ENCODE results near the gene CYP2F1.
"Not testable (repeated sequence)": the region's sequence is repeated elsewhere in the genome, so short reads cannot be mapped to it uniquely, and the experiment has no call there.

The CYP2F1 gene

DNA sequence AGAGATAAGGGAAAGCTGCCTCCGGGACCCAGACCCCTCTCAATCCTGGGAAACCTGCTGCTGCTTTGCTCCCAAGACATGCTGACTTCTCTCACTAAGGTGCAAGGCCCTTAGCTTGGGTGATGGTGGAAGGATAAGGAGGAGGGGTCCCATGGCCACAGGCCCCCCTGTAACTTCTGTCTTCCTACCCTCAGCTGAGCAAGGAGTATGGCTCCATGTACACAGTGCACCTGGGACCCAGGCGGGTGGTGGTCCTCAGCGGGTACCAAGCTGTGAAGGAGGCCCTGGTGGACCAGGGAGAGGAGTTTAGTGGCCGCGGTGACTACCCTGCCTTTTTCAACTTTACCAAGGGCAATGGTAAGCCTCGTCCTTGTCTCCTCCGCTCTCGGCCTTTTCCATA lies 2.0 kb downstream of the CYP2F1 start:
- H3K27ac ChIP-seq (ENCODE audit: low read depth, low read length), result no peak overlapping the region
- no CpG with 5 or more reads among the region's 8 CpGs for WGBS (ENCODE audit: extremely low coverage, insufficient coverage, insufficient read length)
- H3K9ac ChIP-seq (ENCODE audit: low read length), result no peak overlapping the region
- H4K8ac ChIP-seq (ENCODE audit: low read depth, low read length), result no peak overlapping the region
- DNase-seq, result no peak
- H3K23ac ChIP-seq (ENCODE audit: low read length), result no peak overlapping the region
- H3K4me2 ChIP-seq (ENCODE audit: low read length), result no peak overlapping the region
- no peak overlapping the region for H2AFZ ChIP-seq (ENCODE audit: insufficient read depth, low read length, poor library complexity)
- no peaks in the 10 kb centered on the region for H3K79me2 ChIP-seq (ENCODE audit: control insufficient read depth, insufficient read depth, low read length, poor library complexity)
- no peak overlapping the region for H3K4me3 ChIP-seq (ENCODE audit: low read depth, low read length)
- H3K4me1 ChIP-seq (ENCODE audit: control insufficient read depth in 1 of 2, insufficient read depth in 2 of 2, low read length in 2 of 2), result no peaks in the 10 kb centered on the region
- no peak overlapping the region for H4K91ac ChIP-seq (ENCODE audit: low read depth, low read length)
- no peak overlapping the region for H2BK5ac ChIP-seq (ENCODE audit: low read depth, low read length, poor library complexity)
- H3K36me3 ChIP-seq (ENCODE audit: control insufficient read depth in 1 of 2, insufficient read depth in 2 of 2, low read length in 2 of 2), result no peaks in the 10 kb centered on the region
- no peak overlapping the region for H3K14ac ChIP-seq (ENCODE audit: low read length)
- H3K9me3 ChIP-seq (ENCODE audit: insufficient read depth, low read depth, low read length), result peaks cover 6% of the 10 kb centered on the region
- no peak overlapping the region for H3K18ac ChIP-seq (ENCODE audit: low read length)
- no peak overlapping the region for H4K12ac ChIP-seq (ENCODE audit: low read depth, low read length)
- H3K4ac ChIP-seq (ENCODE audit: low read depth, low read length), result no peak overlapping the region
- H2BK120ac ChIP-seq (ENCODE audit: insufficient read depth, low read length, poor library complexity), result no peak overlapping the region
- no peaks in the 10 kb centered on the region for H3K27me3 ChIP-seq (ENCODE audit: insufficient read depth, low read length)
- no peak overlapping the region for H2AK5ac ChIP-seq (ENCODE audit: low read length)
- no peak overlapping the region for H2BK12ac ChIP-seq (ENCODE audit: low read length)
- no peaks in the 10 kb centered on the region for H3K79me1 ChIP-seq (ENCODE audit: low read length)

DNA sequence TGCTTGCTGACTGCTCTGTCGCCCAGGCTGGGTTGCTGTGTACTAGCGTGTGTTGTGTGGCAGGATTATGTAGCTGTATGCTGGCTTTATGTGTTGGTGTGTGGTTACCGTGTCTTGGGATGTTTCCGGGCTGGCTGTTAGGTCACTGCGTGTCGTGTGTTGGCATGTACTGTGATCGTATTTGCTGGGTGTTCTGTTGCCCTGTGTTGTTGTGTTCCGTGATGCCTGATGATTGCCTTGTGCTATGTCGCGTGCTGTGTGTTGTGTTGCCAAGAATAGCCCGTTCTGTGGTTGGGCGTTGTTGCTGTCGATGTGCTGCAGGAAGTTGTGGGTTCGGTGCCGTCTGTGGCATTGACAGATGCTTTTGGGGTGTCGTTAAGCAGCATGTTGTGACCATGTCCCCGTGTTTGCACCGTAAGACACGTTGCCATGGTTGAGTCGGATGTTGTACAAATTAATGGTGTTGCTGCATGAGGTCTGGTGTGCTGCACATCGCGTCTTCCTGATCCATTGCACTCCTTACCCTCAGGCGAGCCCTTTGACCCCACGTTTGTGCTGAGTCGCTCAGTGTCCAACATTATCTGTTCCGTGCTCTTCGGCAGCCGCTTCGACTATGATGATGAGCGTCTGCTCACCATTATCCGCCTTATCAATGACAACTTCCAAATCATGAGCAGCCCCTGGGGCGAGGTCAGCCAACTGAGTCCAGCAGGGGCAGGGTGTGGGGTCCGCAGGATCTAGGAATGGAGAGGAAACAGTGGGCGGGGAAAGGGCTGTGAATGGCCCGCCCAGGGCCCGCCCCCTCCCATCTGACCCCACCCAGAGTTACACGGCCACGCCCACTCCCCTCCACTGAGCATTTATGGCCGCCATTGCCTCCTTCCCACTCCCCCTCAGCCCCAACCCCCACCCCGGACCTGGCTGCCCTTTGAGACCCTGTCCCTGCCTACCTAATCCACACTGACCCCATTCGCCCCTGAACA lies 7.0 kb downstream of the CYP2F1 start:
- not testable (repeated sequence) for H3K4me1 ChIP-seq (ENCODE audit: control insufficient read depth in 1 of 2, insufficient read depth in 2 of 2, low read length in 2 of 2); H3K9ac ChIP-seq (ENCODE audit: low read length); DNase-seq; H3K27me3 ChIP-seq (ENCODE audit: insufficient read depth, low read length); H2AK5ac ChIP-seq (ENCODE audit: low read length); H4K91ac ChIP-seq (ENCODE audit: low read depth, low read length); H3K14ac ChIP-seq (ENCODE audit: low read length); H3K4ac ChIP-seq (ENCODE audit: low read depth, low read length); H3K4me2 ChIP-seq (ENCODE audit: low read length); H3K79me1 ChIP-seq (ENCODE audit: low read length); H2BK12ac ChIP-seq (ENCODE audit: low read length); H3K79me2 ChIP-seq (ENCODE audit: control insufficient read depth, insufficient read depth, low read length, poor library complexity); H4K12ac ChIP-seq (ENCODE audit: low read depth, low read length); H2BK120ac ChIP-seq (ENCODE audit: insufficient read depth, low read length, poor library complexity); H3K27ac ChIP-seq (ENCODE audit: low read depth, low read length); H2AFZ ChIP-seq (ENCODE audit: insufficient read depth, low read length, poor library complexity); H4K8ac ChIP-seq (ENCODE audit: low read depth, low read length); H3K36me3 ChIP-seq (ENCODE audit: control insufficient read depth in 1 of 2, insufficient read depth in 2 of 2, low read length in 2 of 2); H3K23ac ChIP-seq (ENCODE audit: low read length); H2BK5ac ChIP-seq (ENCODE audit: low read depth, low read length, poor library complexity); H3K9me3 ChIP-seq (ENCODE audit: insufficient read depth, low read depth, low read length); H3K18ac ChIP-seq (ENCODE audit: low read length); H3K4me3 ChIP-seq (ENCODE audit: low read depth, low read length)
- no CpG with 5 or more reads among the region's 41 CpGs for WGBS (ENCODE audit: extremely low coverage, insufficient coverage, insufficient read length)

DNA sequence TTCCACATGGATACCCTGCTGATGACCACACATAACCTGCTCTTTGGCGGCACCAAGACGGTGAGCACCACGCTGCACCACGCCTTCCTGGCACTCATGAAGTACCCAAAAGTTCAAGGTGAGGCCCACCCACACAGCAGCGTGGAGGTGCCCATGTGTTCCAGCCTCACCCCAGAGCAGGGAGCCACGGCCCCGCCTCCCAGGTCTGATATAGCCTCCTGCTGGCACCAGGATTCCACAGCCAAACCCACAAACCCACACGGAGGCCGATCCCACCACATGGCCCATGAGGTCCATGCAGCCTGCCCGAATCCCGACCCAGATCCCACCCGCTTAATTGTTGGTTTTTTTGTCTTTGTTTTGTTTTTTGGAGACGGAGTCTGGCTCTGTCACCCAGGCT lies 8.6 kb downstream of the CYP2F1 start:
- H4K8ac ChIP-seq (ENCODE audit: low read depth, low read length), result not testable (repeated sequence)

DNA sequence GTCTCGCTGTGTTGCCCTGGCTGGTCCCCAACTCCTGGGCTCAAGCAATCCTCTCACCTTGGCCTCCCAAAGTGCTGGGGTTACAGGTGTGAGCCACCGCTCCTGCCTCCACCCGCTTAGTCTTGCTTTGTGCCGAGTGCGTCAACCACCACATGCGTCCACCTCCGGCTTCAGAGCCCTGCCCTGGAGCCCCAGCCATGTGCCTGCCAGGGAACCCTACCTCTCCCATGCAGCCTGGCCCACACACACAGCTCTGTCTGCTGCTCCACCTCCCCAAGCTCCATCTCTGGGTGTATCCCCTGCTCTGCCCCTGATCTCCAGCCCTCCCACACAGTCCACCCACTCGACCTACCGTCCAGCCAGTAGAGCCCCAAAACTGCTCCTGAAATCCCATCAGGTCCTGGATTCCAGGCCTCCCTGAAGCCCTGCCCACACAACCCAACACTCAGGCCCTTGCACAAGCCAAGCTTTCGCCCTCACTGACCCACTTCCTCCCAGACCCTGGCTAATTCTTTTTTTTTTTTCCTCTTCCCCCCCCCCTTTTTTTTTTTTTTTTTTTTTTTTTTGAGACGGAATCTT lies 9.6 kb downstream of the CYP2F1 start:
- H4K91ac ChIP-seq (ENCODE audit: low read depth, low read length), result no peak overlapping the region
- H3K79me2 ChIP-seq (ENCODE audit: control insufficient read depth, insufficient read depth, low read length, poor library complexity), result no peaks in the 10 kb centered on the region
- H3K36me3 ChIP-seq (ENCODE audit: control insufficient read depth in 1 of 2, insufficient read depth in 2 of 2, low read length in 2 of 2), result no peaks in the 10 kb centered on the region
- H2AFZ ChIP-seq (ENCODE audit: insufficient read depth, low read length, poor library complexity), result no peak overlapping the region
- H2BK5ac ChIP-seq (ENCODE audit: low read depth, low read length, poor library complexity), result no peak overlapping the region
- no peak overlapping the region for H3K23ac ChIP-seq (ENCODE audit: low read length)
- H2BK120ac ChIP-seq (ENCODE audit: insufficient read depth, low read length, poor library complexity), result no peak overlapping the region
- no peak overlapping the region for H2AK5ac ChIP-seq (ENCODE audit: low read length)
- DNase-seq, result no peak
- no peak overlapping the region for H3K9ac ChIP-seq (ENCODE audit: low read length)
- H3K27ac ChIP-seq (ENCODE audit: low read depth, low read length), result no peak overlapping the region
- WGBS (ENCODE audit: extremely low coverage, insufficient coverage, insufficient read length), result no CpG with 5 or more reads among the region's 11 CpGs
- H3K4me2 ChIP-seq (ENCODE audit: low read length), result no peak overlapping the region
- no peak overlapping the region for H2BK12ac ChIP-seq (ENCODE audit: low read length)
- no peak overlapping the region for H4K12ac ChIP-seq (ENCODE audit: low read depth, low read length)
- H3K79me1 ChIP-seq (ENCODE audit: low read length), result no peaks in the 10 kb centered on the region
- H3K4me1 ChIP-seq (ENCODE audit: control insufficient read depth in 1 of 2, insufficient read depth in 2 of 2, low read length in 2 of 2), result peaks cover 3 to 4% of the 10 kb centered on the region in 2 experiments
- no peak overlapping the region for H4K8ac ChIP-seq (ENCODE audit: low read depth, low read length)
- H3K18ac ChIP-seq (ENCODE audit: low read length), result no peak overlapping the region
- H3K27me3 ChIP-seq (ENCODE audit: insufficient read depth, low read length), result no peaks in the 10 kb centered on the region
- no peak overlapping the region for H3K4me3 ChIP-seq (ENCODE audit: low read depth, low read length)
- H3K14ac ChIP-seq (ENCODE audit: low read length), result no peak overlapping the region
- peaks cover 2% of the 10 kb centered on the region for H3K9me3 ChIP-seq (ENCODE audit: insufficient read depth, low read depth, low read length)
- H3K4ac ChIP-seq (ENCODE audit: low read depth, low read length), result no peak overlapping the region

More for the DNA sequence above, 8.6 kb downstream of the CYP2F1 start:
- H3K79me1 ChIP-seq (ENCODE audit: low read length); H2AK5ac ChIP-seq (ENCODE audit: low read length); DNase-seq; H4K12ac ChIP-seq (ENCODE audit: low read depth, low read length); H2BK120ac ChIP-seq (ENCODE audit: insufficient read depth, low read length, poor library complexity); H3K9ac ChIP-seq (ENCODE audit: low read length); H2AFZ ChIP-seq (ENCODE audit: insufficient read depth, low read length, poor library complexity); H3K27me3 ChIP-seq (ENCODE audit: insufficient read depth, low read length); H2BK5ac ChIP-seq (ENCODE audit: low read depth, low read length, poor library complexity); H3K14ac ChIP-seq (ENCODE audit: low read length); H3K4me1 ChIP-seq (ENCODE audit: control insufficient read depth in 1 of 2, insufficient read depth in 2 of 2, low read length in 2 of 2); H3K23ac ChIP-seq (ENCODE audit: low read length); H3K4ac ChIP-seq (ENCODE audit: low read depth, low read length); H3K9me3 ChIP-seq (ENCODE audit: insufficient read depth, low read depth, low read length); H3K36me3 ChIP-seq (ENCODE audit: control insufficient read depth in 1 of 2, insufficient read depth in 2 of 2, low read length in 2 of 2); H3K18ac ChIP-seq (ENCODE audit: low read length); H3K27ac ChIP-seq (ENCODE audit: low read depth, low read length); H3K79me2 ChIP-seq (ENCODE audit: control insufficient read depth, insufficient read depth, low read length, poor library complexity); H4K91ac ChIP-seq (ENCODE audit: low read depth, low read length); H2BK12ac ChIP-seq (ENCODE audit: low read length); H3K4me3 ChIP-seq (ENCODE audit: low read depth, low read length); H3K4me2 ChIP-seq (ENCODE audit: low read length): not testable (repeated sequence)
- WGBS (ENCODE audit: extremely low coverage, insufficient coverage, insufficient read length), result no CpG with 5 or more reads among the region's 13 CpGs

All from trophoblast cell (in vitro differentiated cells and primary cell).